SK-N-SH (cell line): ENCODE measurements around the gene GATAD2A. TPM values are rescaled to one million over a fixed set of nuclear protein-coding genes. Genes with fewer than 3 reads are reported as not detected.

ENCODE experiments used
- CTCF ChIA-PET: fragments of 300-600, 350-600 bp; formaldehyde crosslinking; extraction: SDS; loops from one replicate; lab custom pipeline; 2021; lab: Yijun Ruan, JAX
- POLR2A ChIA-PET: fragments of 350-600 bp; sonication (Branson Sonifier 250); formaldehyde crosslinking; extraction: SDS; loops from one replicate; lab custom pipeline; 2020; ENCODE audit warnings: antibody characterized with exemption, inconsistent platforms; lab: Yijun Ruan, JAX
- DNase-seq: peaks from one replicate; pipeline ENCODE4 v3.0.0; 2012
- H2AFZ ChIP-seq: fragments of 200-600 bp; sonication (generic); 2 replicates; pipeline ENCODE4 v1.8.1; 2016; ENCODE audit warnings: antibody characterized with exemption, mild to moderate bottlenecking, low read depth
- H3F3A ChIP-seq: fragments of 200-600 bp; sonication (generic); replicated peaks from 2 replicates; pipeline ENCODE3; 2016; ENCODE audit warnings: antibody characterized with exemption, mild to moderate bottlenecking; ENCODE audit not compliant: insufficient read depth
- H3K27ac ChIP-seq, 2 experiments: fragments of 200-500 bp in 1 of 2; fragments of 200-600 bp in 1 of 2; sonication (Bioruptor generic) in 1 of 2; sonication (generic), shearing (Covaris generic) in 1 of 2; 2 replicates each; pipeline versions ENCODE4 v1.5.1 to v1.6.1; 2014 to 2016; ENCODE audit warnings: low read depth in 2 of 2, inconsistent platforms in 1 of 2, low read length in 1 of 2, mild to moderate bottlenecking in 1 of 2, mixed read lengths in 1 of 2
- H3K27me3 ChIP-seq: fragments of 200-600 bp; sonication (generic), shearing (Covaris generic); 2 replicates; pipeline ENCODE4 v1.6.1; 2016; ENCODE audit warnings: mixed run types; ENCODE audit not compliant: insufficient read depth
- H3K36me3 ChIP-seq, 2 experiments: fragments of 200-500 bp in 1 of 2; fragments of 200-600 bp in 1 of 2; sonication (Bioruptor generic) in 1 of 2; sonication (generic) in 1 of 2; replicated peaks in 1 of 2; 2 replicates each; pipeline versions ENCODE3 to v1.5.1; 2014 to 2016; ENCODE audit warnings: low read length in 1 of 2, mild to moderate bottlenecking in 1 of 2; ENCODE audit not compliant: insufficient read depth in 2 of 2, control insufficient read depth in 1 of 2
- H3K4me1 ChIP-seq, 2 experiments: fragments of 200-500 bp in 1 of 2; fragments of 200-600 bp in 1 of 2; sonication (Bioruptor generic) in 1 of 2; sonication (generic), shearing (Covaris generic) in 1 of 2; 2 replicates each; pipeline versions ENCODE4 v1.5.1 to v1.6.1; 2014 to 2016; ENCODE audit warnings: low read depth in 1 of 2, low read length in 1 of 2, mixed run types in 1 of 2; ENCODE audit not compliant: insufficient read depth in 2 of 2, control insufficient read depth in 1 of 2
- H3K4me2 ChIP-seq: fragments of 200-600 bp; sonication (generic), shearing (Covaris generic); 2 replicates; pipeline ENCODE4 v1.6.1; 2017; ENCODE audit warnings: mixed run types
- H3K4me3 ChIP-seq, 2 experiments: fragments of 200-500 bp in 1 of 2; fragments of 200-600 bp in 1 of 2; sonication (Bioruptor generic) in 1 of 2; sonication (generic), shearing (Covaris generic) in 1 of 2; 2 replicates each; pipeline versions ENCODE4 v1.5.1 to v1.8.1; 2014 to 2016; ENCODE audit warnings: low read depth in 2 of 2, inconsistent platforms in 1 of 2, low read length in 1 of 2, mild to moderate bottlenecking in 1 of 2, mixed read lengths in 1 of 2, moderate library complexity in 1 of 2
- H3K79me2 ChIP-seq: fragments of 200-600 bp; sonication (generic); 2 replicates; pipeline ENCODE4 v1.8.1; 2017; ENCODE audit warnings: mild to moderate bottlenecking; ENCODE audit not compliant: insufficient read depth
- H3K9ac ChIP-seq: fragments of 200-600 bp; sonication (generic); 2 replicates; pipeline ENCODE4 v1.6.1; 2017; ENCODE audit warnings: mixed run types
- H3K9me2 ChIP-seq: fragments of 200-600 bp; sonication (generic); 2 replicates; pipeline ENCODE4 v1.6.1; 2017; ENCODE audit warnings: mixed run types
- H3K9me3 ChIP-seq: fragments of 200-600 bp; sonication (generic); 2 replicates; pipeline ENCODE4 v1.6.1; 2017; ENCODE audit warnings: mixed run types, mild to moderate bottlenecking, moderate library complexity
- H4K20me1 ChIP-seq: fragments of 200-600 bp; sonication (generic); 2 replicates; pipeline ENCODE4 v1.6.1; 2017; ENCODE audit warnings: mild to moderate bottlenecking, mixed run types; ENCODE audit not compliant: insufficient read depth
- WGBS: methylation state at CpG from one replicate; pipeline ENCODE4 v1.1.6; 2017; ENCODE audit warnings: low lambda C conversion rate; 5-methylcytosine and 5-hydroxymethylcytosine counted together
- polyA plus RNA-seq, 3 experiments: library from polyadenylated mRNA; depleted of rRNA; stranded (reverse); fragments of >200 nt; gene quantifications; 2 replicates each; pipeline ENCODE4 v1.2.3, GENCODE V29; 2012
- TF ChIP-seq, protein P1 (sequence below): IDR thresholded peaks from 2 replicates; pipeline ENCODE4 v1.6.1; 2012; ENCODE audit warnings: mild to moderate bottlenecking, low read depth, low read length, moderate library complexity
- TF ChIP-seq, protein P2 (sequence below): IDR thresholded peaks from 2 replicates; pipeline ENCODE4; 2012
- TF ChIP-seq, protein P3 (sequence below): fragments of 150-350 bp; IDR thresholded peaks from 2 replicates; pipeline ENCODE4 v1.6.1; 2017; ENCODE audit warnings: antibody characterized with exemption, low read length, low read depth, borderline replicate concordance

Gene GATAD2A
- polyA plus RNA-seq, 1 of the 3 experiments (the other 2 are of a cell fraction) = 36.6 TPM

DNA sequence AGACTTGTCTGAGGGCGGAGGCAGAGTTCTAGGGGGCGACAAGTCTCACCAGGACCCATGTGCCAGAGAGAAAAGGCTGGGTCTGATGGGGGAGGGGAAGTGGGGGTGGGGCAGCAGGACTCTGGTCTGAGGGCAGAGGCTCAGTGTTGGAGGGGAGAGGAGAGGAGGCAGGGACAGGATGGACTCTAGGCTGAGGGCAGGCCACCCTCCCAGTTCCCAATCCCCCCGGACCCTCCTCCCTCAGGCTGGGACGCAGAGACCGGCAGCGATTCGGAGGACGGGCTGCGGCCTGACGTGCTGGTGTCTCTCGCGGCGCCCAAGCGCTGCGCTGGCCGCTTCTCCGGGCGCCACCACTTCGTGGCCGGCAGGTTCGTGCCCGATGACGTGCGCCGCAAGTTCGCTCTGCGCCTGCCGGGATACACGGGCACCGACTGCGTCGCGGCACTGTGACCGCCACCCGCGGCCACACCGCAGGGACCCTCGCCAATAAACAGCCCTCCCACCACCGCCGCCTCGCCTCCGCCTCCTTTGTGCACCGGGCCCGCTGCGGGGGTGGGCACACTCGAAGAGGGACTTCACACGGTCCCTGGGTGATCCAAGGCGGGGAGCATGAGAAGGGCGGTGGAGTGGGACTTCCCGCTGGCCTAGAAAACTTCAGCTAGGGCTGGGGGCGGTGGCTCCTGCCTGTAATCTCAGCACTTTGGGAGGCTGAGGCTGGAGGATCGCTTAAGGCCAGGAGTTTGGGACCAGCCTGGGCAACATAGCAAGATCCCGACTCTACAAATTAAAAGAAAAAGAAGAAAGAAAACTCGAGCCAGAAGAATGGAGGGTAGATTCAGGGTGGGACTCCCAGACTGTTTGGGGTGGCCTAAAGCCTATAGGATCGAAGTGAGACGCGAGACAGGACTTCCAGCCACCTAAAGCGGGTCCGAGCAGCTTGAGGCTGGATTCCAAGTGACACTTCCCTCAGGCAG is 131.9 kb downstream of the GATAD2A start (continued):
- TF ChIP-seq, protein P1, sequence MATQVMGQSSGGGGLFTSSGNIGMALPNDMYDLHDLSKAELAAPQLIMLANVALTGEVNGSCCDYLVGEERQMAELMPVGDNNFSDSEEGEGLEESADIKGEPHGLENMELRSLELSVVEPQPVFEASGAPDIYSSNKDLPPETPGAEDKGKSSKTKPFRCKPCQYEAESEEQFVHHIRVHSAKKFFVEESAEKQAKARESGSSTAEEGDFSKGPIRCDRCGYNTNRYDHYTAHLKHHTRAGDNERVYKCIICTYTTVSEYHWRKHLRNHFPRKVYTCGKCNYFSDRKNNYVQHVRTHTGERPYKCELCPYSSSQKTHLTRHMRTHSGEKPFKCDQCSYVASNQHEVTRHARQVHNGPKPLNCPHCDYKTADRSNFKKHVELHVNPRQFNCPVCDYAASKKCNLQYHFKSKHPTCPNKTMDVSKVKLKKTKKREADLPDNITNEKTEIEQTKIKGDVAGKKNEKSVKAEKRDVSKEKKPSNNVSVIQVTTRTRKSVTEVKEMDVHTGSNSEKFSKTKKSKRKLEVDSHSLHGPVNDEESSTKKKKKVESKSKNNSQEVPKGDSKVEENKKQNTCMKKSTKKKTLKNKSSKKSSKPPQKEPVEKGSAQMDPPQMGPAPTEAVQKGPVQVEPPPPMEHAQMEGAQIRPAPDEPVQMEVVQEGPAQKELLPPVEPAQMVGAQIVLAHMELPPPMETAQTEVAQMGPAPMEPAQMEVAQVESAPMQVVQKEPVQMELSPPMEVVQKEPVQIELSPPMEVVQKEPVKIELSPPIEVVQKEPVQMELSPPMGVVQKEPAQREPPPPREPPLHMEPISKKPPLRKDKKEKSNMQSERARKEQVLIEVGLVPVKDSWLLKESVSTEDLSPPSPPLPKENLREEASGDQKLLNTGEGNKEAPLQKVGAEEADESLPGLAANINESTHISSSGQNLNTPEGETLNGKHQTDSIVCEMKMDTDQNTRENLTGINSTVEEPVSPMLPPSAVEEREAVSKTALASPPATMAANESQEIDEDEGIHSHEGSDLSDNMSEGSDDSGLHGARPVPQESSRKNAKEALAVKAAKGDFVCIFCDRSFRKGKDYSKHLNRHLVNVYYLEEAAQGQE = no peak
- TF ChIP-seq, all 33 proteins: peak for 0

DNA sequence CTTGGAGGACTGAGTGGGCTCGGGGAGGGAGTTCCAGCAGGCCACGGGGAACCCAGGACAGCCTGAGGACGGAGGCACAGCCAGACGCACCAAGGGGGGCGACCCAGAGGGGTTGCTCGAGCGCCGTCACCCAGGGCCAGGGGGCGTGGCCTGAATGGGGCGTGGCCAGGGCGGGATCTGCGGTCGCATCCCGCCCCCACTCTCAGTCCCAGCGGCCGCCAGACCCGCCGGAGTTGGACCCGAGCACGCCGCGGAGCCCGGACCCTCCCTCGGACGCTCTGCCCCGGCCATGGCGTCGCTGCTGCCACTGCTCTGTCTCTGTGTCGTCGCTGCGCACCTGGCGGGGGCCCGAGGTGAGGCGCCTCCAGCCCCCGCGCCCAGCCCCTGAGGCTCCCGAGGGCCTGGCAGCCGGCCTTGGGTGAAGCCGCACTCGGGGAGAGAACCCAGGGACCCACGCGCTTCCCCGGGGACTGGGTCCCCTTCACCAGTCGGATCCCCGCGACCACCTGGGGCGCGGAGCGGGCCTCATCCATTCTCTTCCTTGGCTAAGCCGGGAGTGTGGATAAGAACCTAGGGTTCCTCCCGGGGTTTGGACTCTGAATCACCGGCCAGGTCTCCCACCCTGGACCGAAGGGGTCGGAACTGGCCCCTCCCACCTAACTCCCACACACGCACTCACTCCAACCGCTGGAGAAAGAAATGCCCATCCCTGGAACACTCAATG is 132.7 kb downstream of the GATAD2A start, which contains the start of gene CILP2:
Gene CILP2, plus strand, starts transcription at position 205 of the 724 bp plus-strand sequence. Its CDS starts 85 bp downstream, at position 290.
- Histone ChIP-seq H2AFZ (no peak within 1 kb of the TSS), H3K4me3 (peak within 1 kb of the TSS; percentile 36 to 44; a peak in 3 of 4 replicates)

More for the DNA sequence above, 132.7 kb downstream of the GATAD2A start, which contains the start of gene CILP2:
- TF ChIP-seq, protein P2, sequence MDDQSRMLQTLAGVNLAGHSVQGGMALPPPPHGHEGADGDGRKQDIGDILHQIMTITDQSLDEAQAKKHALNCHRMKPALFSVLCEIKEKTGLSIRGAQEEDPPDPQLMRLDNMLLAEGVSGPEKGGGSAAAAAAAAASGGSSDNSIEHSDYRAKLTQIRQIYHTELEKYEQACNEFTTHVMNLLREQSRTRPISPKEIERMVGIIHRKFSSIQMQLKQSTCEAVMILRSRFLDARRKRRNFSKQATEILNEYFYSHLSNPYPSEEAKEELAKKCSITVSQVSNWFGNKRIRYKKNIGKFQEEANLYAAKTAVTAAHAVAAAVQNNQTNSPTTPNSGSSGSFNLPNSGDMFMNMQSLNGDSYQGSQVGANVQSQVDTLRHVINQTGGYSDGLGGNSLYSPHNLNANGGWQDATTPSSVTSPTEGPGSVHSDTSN = peak; percentile 35; the same call in 1 of the 2 replicates
- TF ChIP-seq, protein P3, sequence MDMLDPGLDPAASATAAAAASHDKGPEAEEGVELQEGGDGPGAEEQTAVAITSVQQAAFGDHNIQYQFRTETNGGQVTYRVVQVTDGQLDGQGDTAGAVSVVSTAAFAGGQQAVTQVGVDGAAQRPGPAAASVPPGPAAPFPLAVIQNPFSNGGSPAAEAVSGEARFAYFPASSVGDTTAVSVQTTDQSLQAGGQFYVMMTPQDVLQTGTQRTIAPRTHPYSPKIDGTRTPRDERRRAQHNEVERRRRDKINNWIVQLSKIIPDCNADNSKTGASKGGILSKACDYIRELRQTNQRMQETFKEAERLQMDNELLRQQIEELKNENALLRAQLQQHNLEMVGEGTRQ = no peak
- TF ChIP-seq, protein P1 = no peak
- H3K36me3 ChIP-seq = no peaks in the 10 kb centered on the region
- no peak within 1 kb of the TSS for H3K9ac ChIP-seq
- H3K79me2 ChIP-seq = no peaks in the 10 kb centered on the region
- CTCF ChIA-PET = interaction anchor here (0.9 to 15.3 kb wide), 3 partner anchors 9 to 106 kb away, joined by 3 to 258 read pairs (median 7); partner anchors contain the start of genes GMIP and YJEFN3
- no peaks in the 10 kb centered on the region for H3K9me3 ChIP-seq
- H4K20me1 ChIP-seq = no peaks in the 10 kb centered on the region
- peak; percentile 96 for DNase-seq
- H3K27me3 ChIP-seq = no peaks in the 10 kb centered on the region
- H3K4me1 ChIP-seq = peaks cover 0 to 23% of the 10 kb centered on the region in 2 experiments; a peak in 1 of 4 replicates
- H3F3A ChIP-seq = peaks cover 10% of the 10 kb centered on the region
- WGBS = 22% methylated on average over 25 of the region's 56 CpGs
- peak within 1 kb of the TSS; percentile 78 for H3K4me2 ChIP-seq
- no peak within 1 kb of the TSS for H3K27ac ChIP-seq
- no peaks in the 10 kb centered on the region for H3K9me2 ChIP-seq
- POLR2A ChIA-PET = interaction anchor here (0.5 to 0.7 kb wide), 2 partner anchors 9 to 130 kb away, joined by 3 to 4 read pairs; partner anchors contain the start of gene ZNF101
